Transverse colon (tissue), 4 donors: ENCODE data around the gene SMC1A. TPM values are rescaled to one million over a fixed set of nuclear protein-coding genes. Genes with fewer than 3 reads are reported as not detected.
A peak's percentile ranks its signal among the peaks of the same experiment; 100 is the strongest.
"Not testable (repeated sequence)": the region's sequence is repeated elsewhere in the genome, so short reads cannot be mapped to it uniquely, and the experiment has no call there.

Experiments used
- DNase-seq: peaks from one replicate; pipeline ENCODE4 v3.0.0-alpha.2; 2019
- H3K27ac ChIP-seq, 4 donors: fragments of 200-600 bp; sonication (generic); 2 replicates each; pipeline ENCODE4 v1.5.1; 2016 to 2018; ENCODE audit warnings: inconsistent platforms in 4 of 4
- H3K27me3 ChIP-seq: fragments of 200-600 bp; sonication (generic); 2 replicates; pipeline ENCODE4 v1.5.1; 2017; ENCODE audit warnings: inconsistent platforms
- H3K36me3 ChIP-seq, 4 donors: fragments of 200-600 bp; sonication (generic); 2 replicates each; pipeline ENCODE4 v1.5.1; 2017 to 2019; ENCODE audit warnings: inconsistent platforms in 4 of 4
- H3K4me1 ChIP-seq, 4 donors: fragments of 200-600 bp; sonication (generic); 2 replicates each; pipeline ENCODE4 v1.5.1; 2017 to 2020; ENCODE audit warnings: inconsistent platforms in 4 of 4
- H3K4me3 ChIP-seq, 4 donors: fragments of 200-600 bp; sonication (generic); 1 replicate in 1 of 4; 2 replicates in 3 of 4; pipeline versions ENCODE4 v1.5.1 to v1.6.1; 2017 to 2019; ENCODE audit warnings: inconsistent platforms in 4 of 4
- H3K9me3 ChIP-seq, 2 donors: fragments of 200-600 bp; sonication (generic); 2 replicates each; pipeline ENCODE4 v1.5.1; 2017 to 2019; ENCODE audit warnings: inconsistent platforms in 2 of 2
- EP300 ChIP-seq: sonication (generic); formaldehyde crosslinking; IDR thresholded peaks from one replicate; pipeline ENCODE4 v1.6.1; 2017; ENCODE audit warnings: antibody characterized with exemption, low read depth
- POLR2A ChIP-seq: fragments of 450-650 bp; IDR thresholded peaks from one replicate; pipeline ENCODE4 v1.6.1; 2016; ENCODE audit warnings: antibody characterized with exemption, mild to moderate bottlenecking, moderate library complexity
- POLR2AphosphoS5 ChIP-seq, 3 donors: sonication (generic); formaldehyde crosslinking; IDR thresholded peaks; one replicate each; pipeline ENCODE4 v1.6.1; 2016; ENCODE audit warnings: antibody characterized with exemption in 3 of 3
- WGBS, 2 donors: methylation state at CpG; one replicate each; pipeline ENCODE4 v1.1.5; 2018; ENCODE audit warnings: low coverage in 1 of 2; 5-methylcytosine and 5-hydroxymethylcytosine counted together
- in situ Hi-C, 4 donors: fragments of 200-750 bp; cut with MboI; loops; one replicate each; pipeline versions ENCODE4 v1.15.0 to v1.15.1; 2017; ENCODE audit warnings: low sequenced_read_pairs in 3 of 4, low pct_ligation_motif_present in 1 of 4, low pct_unique_long_range_greater_than_20kb in 1 of 4
- intact Hi-C: fragments of 100-400 bp; cut with DNase I; formaldehyde crosslinking; loops from one replicate; pipeline ENCODE4 v1.15.1; 2023; ENCODE audit warnings: low total_unique reads
- total RNA-seq, 4 donors: library from RNA; depleted of rRNA; stranded (reverse); fragments of >200 nt; gene quantifications; one replicate each; pipeline ENCODE4 v1.1.0, GENCODE V29; 2016
- TF ChIP-seq, protein P1 (sequence below), 5 experiments: fragments of 200-600 bp in 3 of 5; fragments of 450-650 bp in 2 of 5; sonication (generic) in 3 of 5; IDR thresholded peaks; 1 replicate in 2 of 5; 2 replicates in 3 of 5; pipeline ENCODE4 v1.5.1; 2016 to 2017; ENCODE audit warnings: antibody characterized with exemption in 5 of 5, inconsistent platforms in 3 of 5, mild to moderate bottlenecking in 2 of 5, moderate library complexity in 1 of 5

The SMC1A gene
- total RNA-seq, 4 donors from 2014 or later, result 25.3 to 113 (median 52.9) TPM

DNA sequence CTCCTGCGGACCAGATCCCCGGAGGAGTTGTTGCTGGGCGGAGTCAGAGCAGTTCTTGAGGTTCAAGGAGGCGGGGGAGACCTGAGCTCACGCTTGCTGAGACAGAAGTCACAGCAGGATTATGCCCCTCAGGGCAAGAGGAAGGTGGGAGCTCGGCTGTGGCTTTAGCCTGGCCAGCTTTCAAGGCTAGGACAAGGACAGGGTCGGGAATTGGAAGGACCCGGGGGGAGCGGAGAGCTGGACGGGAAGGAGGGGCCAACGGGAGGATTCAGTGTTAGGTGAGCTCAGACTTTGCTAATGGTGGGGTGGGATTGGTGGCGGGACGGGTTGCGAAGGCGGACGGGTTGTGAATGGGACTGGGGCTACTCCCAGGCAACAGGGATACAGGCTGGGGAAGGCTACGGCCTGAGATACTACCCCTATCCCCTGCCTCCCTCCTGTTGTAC lies 430 bp upstream of the SMC1A start, which contains the start of gene RIBC1:
RIBC1 (plus strand) TSS at position 13 of the 446 bp plus-strand sequence. CDS start 3,404 bp downstream, outside the sequence.
- Histone ChIP-seq H3K36me3 (no peaks in the 10 kb centered on the region), H3K9me3 (no peaks in the 10 kb centered on the region), H3K27ac (peak within 1 kb of the TSS; percentile 85 to 95 (median 92)), H3K4me1 (peaks cover 10 to 18% (median 15%) of the 10 kb centered on the region in 4 donors), H3K27me3 (no peaks in the 10 kb centered on the region), H3K4me3 (peak within 1 kb of the TSS; percentile 49 to 79 (median 58))
- TF ChIP-seq POLR2AphosphoS5 (IDR thresholded peaks at IDR 0.05) (no peak), POLR2A (no peak), EP300 (no peak)
- TF ChIP-seq, protein P1, sequence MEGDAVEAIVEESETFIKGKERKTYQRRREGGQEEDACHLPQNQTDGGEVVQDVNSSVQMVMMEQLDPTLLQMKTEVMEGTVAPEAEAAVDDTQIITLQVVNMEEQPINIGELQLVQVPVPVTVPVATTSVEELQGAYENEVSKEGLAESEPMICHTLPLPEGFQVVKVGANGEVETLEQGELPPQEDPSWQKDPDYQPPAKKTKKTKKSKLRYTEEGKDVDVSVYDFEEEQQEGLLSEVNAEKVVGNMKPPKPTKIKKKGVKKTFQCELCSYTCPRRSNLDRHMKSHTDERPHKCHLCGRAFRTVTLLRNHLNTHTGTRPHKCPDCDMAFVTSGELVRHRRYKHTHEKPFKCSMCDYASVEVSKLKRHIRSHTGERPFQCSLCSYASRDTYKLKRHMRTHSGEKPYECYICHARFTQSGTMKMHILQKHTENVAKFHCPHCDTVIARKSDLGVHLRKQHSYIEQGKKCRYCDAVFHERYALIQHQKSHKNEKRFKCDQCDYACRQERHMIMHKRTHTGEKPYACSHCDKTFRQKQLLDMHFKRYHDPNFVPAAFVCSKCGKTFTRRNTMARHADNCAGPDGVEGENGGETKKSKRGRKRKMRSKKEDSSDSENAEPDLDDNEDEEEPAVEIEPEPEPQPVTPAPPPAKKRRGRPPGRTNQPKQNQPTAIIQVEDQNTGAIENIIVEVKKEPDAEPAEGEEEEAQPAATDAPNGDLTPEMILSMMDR (IDR thresholded peaks at IDR 0.05), result no peak
- intact Hi-C loops (no loop called here), in situ Hi-C loops (no loop called here)
- 27% methylated on average over 17 of the region's 17 CpGs; no CpG with 5 or more reads in 1 of the 2 donors for WGBS, 2 donors
- no peak for DNase-seq

- in situ Hi-C loops (no loop called here), intact Hi-C loops (no loop called here)
- Histone ChIP-seq H3K4me1 (peaks cover 10 to 18% (median 15%) of the 10 kb centered on the region in 4 donors), H3K27ac (peak overlapping the region; percentile 85 to 95 (median 92)), H3K4me3 (peak overlapping the region; percentile 49 to 79 (median 58)), H3K27me3 (no peaks in the 10 kb centered on the region), H3K36me3 (no peaks in the 10 kb centered on the region), H3K9me3 (no peaks in the 10 kb centered on the region)
- 12% methylated on average over 15 of the region's 15 CpGs; no CpG with 5 or more reads in 1 of the 2 donors for WGBS, 2 donors
- TF ChIP-seq POLR2AphosphoS5 (IDR thresholded peaks at IDR 0.05) (no peak), POLR2A (no peak), EP300 (no peak)
- TF ChIP-seq, protein P1 (IDR thresholded peaks at IDR 0.05), result no peak
- DNase-seq, result no peak
Measured at GRCh38 chrX:53421772-53422085, 725 bp downstream of the SMC1A start.

- in situ Hi-C loops (no loop called here), intact Hi-C loops (no loop called here)
- Histone ChIP-seq H3K36me3 (no peaks in the 10 kb centered on the region), H3K4me3 (peak overlapping the region in 1 of 4 donors; percentile 79), H3K9me3 (no peaks in the 10 kb centered on the region), H3K4me1 (peaks cover 10 to 18% (median 15%) of the 10 kb centered on the region in 4 donors), H3K27me3 (no peaks in the 10 kb centered on the region), H3K27ac (peak overlapping the region in 1 of 4 donors; percentile 95)
- no peak for TF ChIP-seq POLR2A
- no peak for TF ChIP-seq POLR2AphosphoS5 (IDR thresholded peaks at IDR 0.05)
- DNase-seq, result no peak
- 18% methylated on average over 2 of the region's 2 CpGs; no CpG with 5 or more reads in 1 of the 2 donors for WGBS, 2 donors
Measured at GRCh38 chrX:53421125-53421524, 1.3 kb downstream of the SMC1A start.

- intact Hi-C loops, in situ Hi-C loops, H3K27ac ChIP-seq, H3K36me3 ChIP-seq, H3K27me3 ChIP-seq, H3K4me3 ChIP-seq, H3K9me3 ChIP-seq, DNase-seq: not testable (repeated sequence)
- peaks cover 10 to 18% (median 15%) of the 10 kb centered on the region in 4 donors for H3K4me1 ChIP-seq
- WGBS, 2 donors, result 73 to 100% methylated on average over 3 of the region's 3 CpGs
Measured at GRCh38 chrX:53420351-53420750, 2.1 kb downstream of the SMC1A start.

DNA sequence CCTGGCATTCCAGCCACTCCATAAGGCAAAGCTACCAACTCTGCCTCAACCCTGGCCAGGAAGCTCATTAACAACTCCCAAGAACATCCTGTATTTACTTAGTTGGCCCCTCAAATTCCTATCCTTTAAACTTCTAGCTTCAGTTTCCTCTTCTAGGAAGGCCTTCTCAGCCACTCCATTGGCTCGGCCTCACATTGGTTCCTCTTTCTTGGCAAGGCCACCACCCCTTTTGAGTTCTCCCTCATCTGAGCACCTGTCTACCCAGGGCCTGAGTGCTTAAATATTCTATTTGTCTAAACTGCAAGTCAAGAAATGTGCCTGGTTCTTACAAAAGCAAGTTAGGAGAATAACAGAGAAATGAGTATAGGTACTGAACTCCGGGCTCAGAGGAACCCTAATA lies 10.0 kb downstream of the SMC1A start:
- DNase-seq, result no peak

More for the DNA sequence above, 10.0 kb downstream of the SMC1A start:
- intact Hi-C loops (no loop called here), in situ Hi-C loops (no loop called here)
- Histone ChIP-seq H3K9me3 (no peaks in the 10 kb centered on the region), H3K36me3 (no peaks in the 10 kb centered on the region), H3K27ac (no peak overlapping the region), H3K4me3 (no peak overlapping the region), H3K27me3 (no peaks in the 10 kb centered on the region), H3K4me1 (no peaks in the 10 kb centered on the region)
- TF ChIP-seq EP300 (no peak), POLR2A (no peak), POLR2AphosphoS5 (IDR thresholded peaks at IDR 0.05) (no peak)
- TF ChIP-seq, protein P1 (IDR thresholded peaks at IDR 0.05), result no peak
- WGBS, 2 donors, result 85% methylated on average over 2 of the region's 2 CpGs; no CpG with 5 or more reads in 1 of the 2 donors
